Measurements from ENCODE around the gene MFAP4.
A peak's percentile ranks its signal among the peaks of the same experiment; 100 is the strongest.

The MFAP4 gene, protein sequence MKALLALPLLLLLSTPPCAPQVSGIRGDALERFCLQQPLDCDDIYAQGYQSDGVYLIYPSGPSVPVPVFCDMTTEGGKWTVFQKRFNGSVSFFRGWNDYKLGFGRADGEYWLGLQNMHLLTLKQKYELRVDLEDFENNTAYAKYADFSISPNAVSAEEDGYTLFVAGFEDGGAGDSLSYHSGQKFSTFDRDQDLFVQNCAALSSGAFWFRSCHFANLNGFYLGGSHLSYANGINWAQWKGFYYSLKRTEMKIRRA

GRCh38 chr17:19386974-19387920, at the start of gene MFAP4:
TSS of gene MFAP4 (minus strand) at chr17:19387190. CDS start at chr17:19387155, 35 bp downstream.
- no peak for DNase-seq (ENCODE audit: low read depth in 2 of 2)

DNA sequence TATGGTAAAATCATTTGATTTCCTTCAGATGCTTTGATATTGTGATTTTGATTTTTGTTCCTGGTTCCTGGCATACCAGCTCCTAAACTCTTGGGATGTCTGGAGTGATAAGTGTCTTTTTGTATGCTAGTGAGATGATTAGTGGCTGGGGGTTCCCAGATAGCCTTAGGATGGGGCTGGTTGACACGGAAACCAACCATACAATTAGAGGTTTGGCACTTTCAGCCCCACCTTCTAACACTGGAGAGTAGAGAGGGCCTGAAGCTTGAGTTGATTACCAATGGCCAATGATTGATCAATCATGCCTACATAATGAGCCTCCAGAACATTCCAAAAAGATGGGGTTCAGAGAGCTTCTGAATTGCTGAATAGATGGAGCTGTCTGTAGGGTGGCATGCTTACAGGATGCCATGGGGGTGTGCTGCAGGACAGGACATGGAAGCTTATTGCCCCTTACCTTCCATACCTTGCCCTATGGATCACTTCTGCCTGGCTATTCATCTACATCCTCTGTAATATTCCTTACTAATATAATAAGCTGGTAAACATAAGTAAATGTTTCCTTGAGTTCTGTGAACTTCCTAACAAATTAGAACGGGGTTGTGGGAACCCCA, 46.8 kb upstream of the MFAP4 start:
- no peak for DNase-seq (ENCODE audit: low read depth in 2 of 2)

- DNase-seq (ENCODE audit: low read depth in 2 of 2) = no peak
Observed at GRCh38 chr17:19433255-19433654, 46.3 kb upstream of the MFAP4 start.

- no peak for DNase-seq (ENCODE audit: low read depth in 2 of 2)
Observed at GRCh38 chr17:19431691-19432090, 44.7 kb upstream of the MFAP4 start.

GRCh38 chr17:19426631-19427030, 39.6 kb upstream of the MFAP4 start:
- DNase-seq (ENCODE audit: low read depth in 2 of 2) = no peak

DNA sequence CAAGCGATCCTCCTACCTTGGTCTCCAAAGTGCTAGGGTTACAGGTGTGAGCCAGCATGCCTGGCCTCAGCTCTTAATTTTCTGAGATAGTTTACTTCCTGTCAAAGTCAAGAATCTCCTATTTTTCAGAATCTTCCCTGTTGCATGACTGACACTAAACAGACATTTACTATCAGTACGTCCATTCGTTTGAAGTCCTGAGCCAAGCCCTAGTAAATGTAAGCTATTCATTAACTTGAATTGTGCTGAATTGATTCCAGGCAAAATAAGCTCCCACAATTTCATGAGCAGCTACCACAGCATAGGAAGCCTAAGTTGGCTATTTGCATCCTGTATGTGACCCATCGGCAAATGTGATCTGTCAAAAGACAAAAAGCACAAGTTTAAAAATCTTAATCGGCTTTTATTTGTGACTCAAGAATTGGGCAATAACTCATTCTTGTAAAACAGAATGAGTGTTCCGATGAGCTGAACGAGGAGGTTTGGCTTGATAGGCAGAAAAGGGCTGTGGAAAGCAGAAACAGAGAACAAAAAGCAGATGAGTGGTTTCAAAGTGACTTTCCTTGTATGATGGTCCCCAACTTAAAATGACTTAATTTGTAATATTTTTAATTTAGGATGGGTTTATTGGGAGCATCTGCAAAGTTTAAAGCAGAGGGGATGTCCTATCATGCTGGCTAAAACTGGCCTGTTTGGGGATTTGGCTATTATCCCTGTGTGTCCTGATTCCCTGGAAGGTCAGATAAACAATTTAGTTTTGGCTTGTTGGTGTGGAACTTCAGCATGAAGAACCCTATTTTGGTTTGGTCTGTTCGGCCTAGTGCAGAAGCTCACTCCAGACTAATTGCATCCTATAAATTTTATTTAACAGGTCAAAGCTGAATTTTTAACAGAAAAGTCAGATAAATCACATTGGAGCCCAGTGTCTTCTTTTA, 38.2 kb upstream of the MFAP4 start:
- DNase-seq (ENCODE audit: low read depth in 2 of 2) = no peak

- no peak for DNase-seq (ENCODE audit: low read depth in 2 of 2)
Observed at GRCh38 chr17:19421926-19422325, 34.9 kb upstream of the MFAP4 start.

GRCh38 chr17:19421219-19421618, 34.2 kb upstream of the MFAP4 start:
- DNase-seq (ENCODE audit: low read depth in 2 of 2) = no peak

GRCh38 chr17:19418251-19418992, 31.4 kb upstream of the MFAP4 start:
- DNase-seq (ENCODE audit: low read depth in 2 of 2) = peak in 1 of 2 donors; percentile 4

- no peak for DNase-seq (ENCODE audit: low read depth in 2 of 2)
Observed at GRCh38 chr17:19417611-19418010, 30.6 kb upstream of the MFAP4 start.

DNA sequence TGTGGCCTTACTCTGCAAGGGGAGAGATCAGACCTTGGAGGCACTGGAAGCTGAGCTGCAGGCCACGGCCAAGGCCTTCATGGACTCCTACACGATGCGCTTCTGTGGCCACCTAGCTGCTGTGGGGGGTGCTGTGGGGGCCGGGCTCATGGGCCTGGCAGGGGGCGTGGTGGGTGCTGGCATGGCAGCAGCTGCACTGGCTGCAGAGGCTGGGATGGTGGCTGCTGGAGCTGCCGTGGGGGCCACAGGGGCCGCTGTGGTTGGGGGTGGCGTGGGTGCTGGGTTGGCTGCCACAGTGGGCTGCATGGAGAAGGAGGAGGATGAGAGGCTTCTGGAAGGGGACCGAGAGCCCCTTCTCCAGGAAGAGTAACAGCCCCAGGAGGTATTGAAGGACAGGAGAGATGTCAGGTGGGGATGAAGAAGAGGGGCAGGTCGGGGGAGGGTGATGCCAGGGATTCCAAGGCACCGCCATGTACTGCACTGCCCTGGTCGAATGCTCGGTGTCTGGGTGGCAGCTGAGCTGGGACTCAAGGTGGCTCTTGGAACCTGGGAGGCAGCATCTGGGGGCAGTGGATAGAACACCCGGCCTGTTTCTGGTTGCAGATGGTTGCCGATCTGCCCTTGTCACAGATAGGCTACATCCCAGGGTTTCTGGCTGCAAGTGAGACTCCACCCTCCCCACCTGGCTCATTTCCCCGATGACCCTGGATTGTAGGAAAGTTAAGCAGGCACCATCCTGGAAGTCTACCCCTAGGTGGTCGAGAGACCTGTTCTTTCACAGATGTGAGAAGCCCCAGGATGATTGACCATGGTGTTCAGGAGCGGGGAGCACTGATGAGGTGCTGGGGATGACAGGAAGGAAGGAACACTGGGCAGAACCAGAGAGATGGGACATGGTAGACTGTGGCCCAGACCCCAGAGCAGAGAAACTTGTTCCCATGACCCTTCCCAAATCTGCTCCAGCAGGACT, 29.1 kb upstream of the MFAP4 start:
- DNase-seq (ENCODE audit: low read depth in 2 of 2) = no peak

DNA sequence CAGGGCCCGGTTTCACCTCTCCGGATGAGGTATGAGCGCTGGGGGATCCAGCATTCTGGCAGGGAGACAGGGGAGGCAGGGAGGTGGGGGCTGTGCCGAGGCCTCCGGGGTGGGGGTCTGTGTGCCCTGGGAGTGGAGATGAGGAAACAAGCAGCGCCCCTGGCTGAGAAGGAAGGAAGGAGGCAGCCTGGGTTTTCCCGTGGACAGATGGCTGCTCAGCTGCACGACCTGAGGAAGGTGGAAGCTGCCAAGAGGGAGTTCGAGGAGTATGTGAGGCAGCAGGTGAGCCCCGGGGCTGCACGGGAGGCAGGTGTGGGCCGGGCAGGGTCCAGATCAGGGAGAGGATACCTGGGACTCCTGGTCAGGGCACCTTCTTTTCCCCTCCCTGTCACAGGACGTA, 28.3 kb upstream of the MFAP4 start:
- DNase-seq (ENCODE audit: low read depth in 2 of 2) = no peak

DNA sequence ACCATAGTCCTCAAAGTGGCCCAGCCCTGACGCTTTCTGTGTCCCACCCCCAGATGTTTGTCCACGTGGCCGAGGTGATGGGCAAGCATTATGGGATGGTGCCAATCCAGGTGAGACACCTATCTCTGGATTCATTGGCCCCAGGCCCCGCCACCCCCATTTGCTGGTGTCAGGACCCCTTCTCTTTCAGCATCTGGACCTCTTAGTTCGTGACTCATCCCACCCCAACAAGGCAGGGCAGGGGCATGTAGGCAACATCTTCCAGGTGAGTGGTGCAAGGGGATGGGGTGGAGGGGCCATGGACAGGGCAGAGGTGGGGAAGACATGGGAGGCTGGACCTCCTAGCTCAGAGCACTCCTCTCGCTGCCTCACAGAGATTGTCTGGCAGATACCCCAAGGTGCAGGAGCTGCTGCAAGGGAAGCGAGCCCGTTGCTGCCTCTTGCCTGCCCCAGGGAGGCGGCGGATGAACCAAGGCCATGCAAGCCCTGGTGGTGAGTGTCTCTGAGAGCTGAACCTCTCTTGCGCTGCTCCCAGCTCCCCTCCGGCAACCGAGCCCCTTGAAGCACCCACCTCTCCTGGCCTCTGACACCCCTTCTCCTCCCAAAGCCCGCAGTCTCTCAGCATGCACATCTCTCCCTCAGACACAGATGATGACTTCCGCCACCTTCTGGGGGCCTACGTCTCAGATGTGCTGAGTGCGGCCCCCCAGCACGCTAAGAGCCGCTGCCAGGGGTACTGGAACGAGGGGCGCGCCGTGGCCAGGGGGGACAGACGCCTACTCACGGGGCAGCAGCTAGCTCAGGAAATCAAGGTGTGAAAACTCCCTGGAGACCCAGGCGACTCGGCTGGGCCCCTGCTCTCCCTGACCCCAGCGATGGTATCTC, 27.6 kb upstream of the MFAP4 start:
- no peak for DNase-seq (ENCODE audit: low read depth in 2 of 2)

DNA sequence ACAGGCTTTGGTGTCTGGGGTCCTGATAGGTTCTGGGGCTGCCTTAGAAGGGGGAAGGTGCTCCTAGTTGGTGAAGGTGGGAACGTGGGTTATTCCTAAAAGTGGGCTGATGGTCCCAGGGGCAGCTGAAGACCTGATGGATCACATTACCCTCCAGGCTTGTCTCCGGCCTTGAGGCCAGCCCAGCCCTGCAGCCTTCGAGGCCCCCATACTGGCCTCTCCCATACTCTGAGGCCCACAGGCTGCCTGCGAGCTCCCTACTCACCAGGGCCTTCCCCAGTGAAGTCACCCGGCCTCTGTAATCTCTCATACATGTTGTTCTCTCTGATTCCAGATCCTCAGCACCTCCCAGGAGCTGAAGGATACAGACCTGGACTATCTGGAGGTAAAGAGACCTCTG, 26.8 kb upstream of the MFAP4 start:
- no peak for DNase-seq (ENCODE audit: low read depth in 2 of 2)

DNA sequence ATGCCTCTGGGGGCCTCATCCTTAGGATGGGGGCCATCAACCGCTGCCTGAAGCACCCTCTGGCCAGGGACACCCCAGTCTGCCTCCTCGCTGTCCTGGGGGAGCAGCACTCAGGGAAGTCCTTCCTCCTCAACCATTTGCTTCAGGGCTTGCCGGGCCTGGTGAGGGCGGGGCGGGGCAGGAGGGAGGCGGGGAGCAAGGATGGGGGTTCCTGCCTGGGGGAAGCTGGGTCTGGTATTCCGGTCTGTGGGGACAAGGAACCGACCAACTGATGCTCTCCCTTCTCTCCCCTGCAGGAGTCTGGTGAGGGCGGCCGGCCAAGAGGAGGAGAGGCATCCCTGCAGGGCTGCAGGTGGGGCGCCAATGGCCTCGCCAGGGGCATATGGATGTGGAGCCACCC, 26.0 kb upstream of the MFAP4 start:
- no peak for DNase-seq (ENCODE audit: low read depth in 2 of 2)

- DNase-seq (ENCODE audit: low read depth in 2 of 2) = no peak
Observed at GRCh38 chr17:19412510-19412909, 25.5 kb upstream of the MFAP4 start.

DNA sequence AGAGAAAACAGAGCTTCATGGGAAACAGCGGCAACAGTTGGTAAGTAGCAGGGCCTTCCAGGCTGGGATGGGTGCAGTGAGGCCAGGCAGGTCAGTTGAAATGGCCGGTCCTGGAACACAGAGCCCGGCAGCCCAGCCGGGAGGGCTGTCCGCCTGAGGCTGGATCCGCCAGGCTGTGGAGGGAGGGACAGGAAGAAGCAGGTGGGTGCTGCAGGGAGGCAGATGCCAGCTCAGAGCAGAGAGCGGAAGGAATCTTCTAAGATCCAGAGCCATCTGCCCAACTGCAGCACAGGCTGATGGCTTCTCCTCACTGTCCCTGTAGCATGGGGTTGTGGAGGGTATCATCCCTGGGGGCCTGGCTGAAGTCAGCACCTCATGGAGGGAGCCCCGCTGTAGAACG, 24.6 kb upstream of the MFAP4 start:
- DNase-seq (ENCODE audit: low read depth in 2 of 2) = no peak

- no peak for DNase-seq (ENCODE audit: low read depth in 2 of 2)
Observed at GRCh38 chr17:19410875-19411620, 24.1 kb upstream of the MFAP4 start, which contains the start of gene RNF112. TSS of gene RNF112 (plus strand) at chr17:19411232. CDS start at chr17:19411409, 177 bp downstream.
